OCI-LY7 (cell line): ENCODE data around the gene DSE.

Experiments
- CTCF ChIP-seq: fragments of 200-600 bp; sonication (generic); conservative IDR thresholded peaks from 2 replicates; pipeline ENCODE4 v1.5.1; 2014; ENCODE audit warnings: mild to moderate bottlenecking, antibody characterized with exemption, low read length, moderate library complexity, mixed read lengths
- EZH2phosphoT487 ChIP-seq: fragments of 200-600 bp; sonication (generic); IDR thresholded peaks from 2 replicates; pipeline ENCODE4 v1.6.1; 2018; ENCODE audit warnings: low read depth, borderline replicate concordance, mild to moderate bottlenecking, mixed run types, antibody characterized with exemption, low read length, moderate library complexity, mixed read lengths

DNA sequence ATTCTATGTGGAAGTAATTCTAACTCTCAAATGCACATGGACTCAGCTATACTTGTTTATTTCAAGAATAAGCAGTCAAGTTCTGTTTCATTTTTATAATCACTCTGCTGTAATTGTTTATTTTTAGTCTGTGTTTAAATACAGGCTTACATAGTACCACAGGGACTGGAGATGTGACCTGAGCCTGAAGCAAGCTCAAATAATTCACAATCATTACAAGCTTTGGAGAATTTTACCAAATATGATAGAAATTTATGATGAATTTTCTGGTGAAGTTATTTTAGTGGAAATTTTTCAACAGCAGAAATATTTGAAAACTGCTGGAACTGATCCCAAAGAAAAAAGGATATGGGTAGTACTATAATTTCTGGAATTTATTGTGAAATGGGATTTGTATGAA is 41.6 kb upstream of the DSE start:
- TF ChIP-seq CTCF (no peak), EZH2phosphoT487 (no peak)
